Inflammatory macrophage treated with lipopolysaccharide for 1 hour (primary cell): ENCODE measurements around the gene PASK.

Source experiments
- DNase-seq, 2 donors: peaks; one replicate each; pipeline ENCODE4 v3.0.0-alpha.2; 2020 to 2022

Gene PASK

GRCh38 chr2:241179899-241180298 is 30.6 kb upstream of the PASK start:
- DNase-seq = no peak

- no peak for DNase-seq
These were observed 29.7 kb upstream of the PASK start for GRCh38 chr2:241178961-241179360.

GRCh38 chr2:241177526-241178334 is 28.5 kb upstream of the PASK start:
- DNase-seq = no peak

GRCh38 chr2:241173557-241173956 is 24.3 kb upstream of the PASK start:
- no peak for DNase-seq

GRCh38 chr2:241168366-241168765 is 19.1 kb upstream of the PASK start:
- DNase-seq = no peak

- DNase-seq = no peak
These were observed 14.4 kb upstream of the PASK start for GRCh38 chr2:241163601-241164118.

- DNase-seq = peak; percentile 33 to 68
These were observed 12.5 kb upstream of the PASK start for GRCh38 chr2:241161646-241162281.

GRCh38 chr2:241160318-241160717 is 11.0 kb upstream of the PASK start:
- DNase-seq = no peak

GRCh38 chr2:241159116-241159515 is 9.8 kb upstream of the PASK start:
- no peak for DNase-seq

GRCh38 chr2:241158546-241158900 is 9.3 kb upstream of the PASK start:
- DNase-seq = no peak

GRCh38 chr2:241157841-241158545 is 8.7 kb upstream of the PASK start:
- no peak for DNase-seq

GRCh38 chr2:241156971-241157441 is 7.7 kb upstream of the PASK start:
- peak; percentile 63 to 68 for DNase-seq

- no peak for DNase-seq
These were observed 6.7 kb upstream of the PASK start for GRCh38 chr2:241155936-241156335.

- DNase-seq = peak in 1 of 2 donors; percentile 13
These were observed 5.6 kb upstream of the PASK start for GRCh38 chr2:241154915-241155314.

GRCh38 chr2:241153616-241154015 is 4.3 kb upstream of the PASK start:
- DNase-seq = no peak

- DNase-seq = no peak
These were observed 2.8 kb upstream of the PASK start for GRCh38 chr2:241151934-241152660.

GRCh38 chr2:241150660-241151530 is 1.6 kb upstream of the PASK start:
- DNase-seq = peak in 1 of 2 donors; percentile 44

- DNase-seq = peak; percentile 93
These were observed 820 bp upstream of the PASK start, which contains the start of gene PPP1R7 for GRCh38 chr2:241149925-241150659. Gene PPP1R7, plus strand, starts transcription at chr2:241150467. Its CDS starts 29 bp downstream, at chr2:241150496.

GRCh38 chr2:241149675-241149924 is 328 bp upstream of the PASK start:
- DNase-seq = no peak

GRCh38 chr2:241148239-241148638 is 1.0 kb downstream of the PASK start:
- DNase-seq = no peak

- DNase-seq = no peak
These were observed 1.9 kb downstream of the PASK start for GRCh38 chr2:241147336-241147735.
